NCI-H345 (cell line): ENCODE measurements around the gene EIF4B.
A peak's percentile ranks its signal among the peaks of the same experiment; 100 is the strongest.
"Not testable (repeated sequence)": the region's sequence is repeated elsewhere in the genome, so short reads cannot be mapped to it uniquely, and the experiment has no call there.

Source experiments
- DNase-seq: peaks from one replicate; lab custom pipeline; 2025; lab: John Stamatoyannopoulos, UW

Gene EIF4B

DNA sequence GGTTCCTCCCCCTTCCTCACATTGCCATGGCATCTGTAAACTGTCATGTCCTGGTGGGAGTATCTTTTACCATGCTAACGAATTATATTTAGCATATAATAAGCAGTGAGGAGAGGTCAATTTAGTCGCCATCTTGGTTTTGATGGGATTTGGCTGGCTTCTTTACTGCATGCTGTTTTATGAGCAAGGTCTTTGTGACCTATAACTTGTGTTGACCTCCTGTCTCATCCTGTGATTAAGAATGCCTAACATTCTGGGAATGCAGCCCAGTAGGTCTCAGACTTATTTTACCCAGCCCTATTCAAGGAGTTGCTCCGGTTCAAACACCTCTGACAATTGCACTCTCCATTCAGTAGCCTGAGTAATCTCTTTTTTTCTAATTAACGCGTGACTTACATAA lies 2.1 kb upstream of the EIF4B start:
- no peak for DNase-seq

GRCh38 chr12:53004582-53004981 lies 1.7 kb upstream of the EIF4B start:
- no peak for DNase-seq

DNA sequence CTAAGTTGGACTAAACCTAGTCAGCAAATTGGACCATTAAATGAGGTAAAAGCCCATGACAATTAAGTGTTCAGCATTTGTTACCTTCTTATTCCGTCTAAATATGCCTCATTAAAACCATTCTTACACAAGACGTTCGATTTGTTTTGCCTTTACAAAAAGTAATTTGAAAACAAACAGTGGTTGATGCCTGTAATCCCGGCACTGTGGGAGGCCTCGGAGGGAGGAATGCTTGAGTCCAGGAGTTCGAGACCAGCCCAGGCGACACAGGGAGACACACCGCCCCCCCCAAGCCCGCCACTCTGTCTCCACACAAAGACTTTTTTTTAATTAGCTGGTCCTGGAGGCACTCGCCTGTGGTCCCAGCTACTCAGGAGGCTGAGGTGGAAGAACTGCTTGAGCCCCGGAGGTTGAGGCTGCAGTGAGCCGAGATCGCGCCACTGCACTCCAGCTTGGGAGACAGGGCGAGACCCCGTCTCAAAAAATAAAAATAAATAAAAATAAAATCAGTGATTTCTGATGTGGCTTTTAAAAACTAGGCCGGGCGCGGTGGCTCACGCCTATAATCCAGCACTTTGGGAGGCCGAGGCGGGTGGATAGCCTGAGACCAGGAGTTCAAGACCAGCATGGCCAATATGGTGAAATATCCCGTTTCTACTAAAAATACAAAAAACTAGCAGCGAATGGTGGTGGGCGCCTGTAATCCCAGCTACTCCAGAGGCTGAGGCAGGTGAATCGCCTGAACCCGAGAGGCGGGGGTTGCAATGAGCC lies 856 bp upstream of the EIF4B start:
- DNase-seq: no peak

DNA sequence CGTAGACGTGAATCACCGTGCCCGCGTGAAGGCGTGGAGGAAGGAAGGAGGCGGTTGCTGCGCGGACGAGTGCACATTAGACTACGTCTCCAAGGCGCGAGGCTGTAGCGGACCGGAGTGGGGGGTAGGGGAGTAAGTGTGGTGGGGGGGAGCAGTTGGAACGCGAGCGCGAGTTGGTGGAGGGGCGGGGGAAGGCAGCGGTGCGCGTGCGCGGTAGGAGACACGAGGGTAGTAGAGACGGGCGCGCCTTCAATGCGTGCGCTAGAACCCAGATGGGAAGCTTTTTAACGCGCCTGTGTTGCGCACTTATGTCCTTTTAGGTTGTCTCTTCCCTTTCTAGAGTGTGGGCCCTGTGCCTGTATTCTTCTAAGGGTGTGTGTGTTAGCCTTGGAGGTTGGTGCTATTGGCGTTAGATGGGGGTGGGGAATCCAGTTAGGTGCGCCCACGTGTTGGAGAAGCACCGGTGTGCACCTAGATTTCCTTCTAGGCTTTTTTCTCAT lies 604 bp downstream of the EIF4B start:
- peak; percentile 72 for DNase-seq

- no peak for DNase-seq
Observed at GRCh38 chr12:53007343-53007742, 1.1 kb downstream of the EIF4B start.

- DNase-seq: not testable (repeated sequence)
Observed at GRCh38 chr12:53008760-53009159, 2.5 kb downstream of the EIF4B start.

- no peak for DNase-seq
Observed at GRCh38 chr12:53010955-53011354, 4.7 kb downstream of the EIF4B start.

GRCh38 chr12:53011889-53012288 lies 5.6 kb downstream of the EIF4B start:
- no peak for DNase-seq

GRCh38 chr12:53012928-53013327 lies 6.7 kb downstream of the EIF4B start:
- DNase-seq: no peak

GRCh38 chr12:53014709-53015108 lies 8.5 kb downstream of the EIF4B start:
- no peak for DNase-seq

DNA sequence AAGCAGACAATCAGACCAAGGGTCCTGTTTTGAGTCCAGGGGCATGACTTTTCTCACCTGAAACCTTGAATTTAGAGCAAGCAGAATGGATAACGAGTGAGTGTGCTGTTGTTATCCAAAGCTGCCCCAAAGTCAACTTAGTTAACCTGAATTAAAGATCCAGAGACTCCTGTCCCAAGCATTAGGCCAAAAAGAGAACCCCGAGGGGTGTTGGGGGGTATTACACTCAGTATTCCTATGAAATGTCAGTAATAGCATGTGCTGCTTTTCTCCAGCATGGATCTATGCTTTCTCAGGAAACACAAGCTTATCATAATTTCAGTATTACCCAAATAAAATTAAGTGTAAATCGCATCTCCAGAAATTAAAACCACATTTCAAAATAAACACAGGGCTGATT lies 19.0 kb downstream of the EIF4B start:
- DNase-seq: no peak

- DNase-seq: not testable (repeated sequence)
Observed at GRCh38 chr12:53027014-53027413, 20.8 kb downstream of the EIF4B start.

DNA sequence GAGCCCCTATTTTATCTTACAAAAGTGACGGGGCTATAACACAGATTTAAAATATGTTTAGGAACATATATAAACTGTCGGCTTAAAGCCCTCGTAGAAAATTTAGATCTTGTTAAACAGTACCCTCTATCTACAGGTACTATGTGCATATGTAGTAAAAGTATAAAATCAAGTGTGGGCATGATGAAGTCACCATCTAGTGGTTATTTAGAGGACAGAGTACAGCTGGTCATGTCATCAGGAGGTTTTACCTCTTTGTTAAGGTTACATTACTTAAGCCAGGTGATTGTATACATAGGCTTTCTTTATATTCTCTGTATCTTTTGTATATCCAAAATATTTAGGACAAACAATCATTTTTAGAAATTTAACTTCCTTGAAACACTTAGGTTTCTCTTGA lies 25.4 kb downstream of the EIF4B start:
- no peak for DNase-seq

GRCh38 chr12:53033832-53034231 lies 27.6 kb downstream of the EIF4B start:
- not testable (repeated sequence) for DNase-seq

DNA sequence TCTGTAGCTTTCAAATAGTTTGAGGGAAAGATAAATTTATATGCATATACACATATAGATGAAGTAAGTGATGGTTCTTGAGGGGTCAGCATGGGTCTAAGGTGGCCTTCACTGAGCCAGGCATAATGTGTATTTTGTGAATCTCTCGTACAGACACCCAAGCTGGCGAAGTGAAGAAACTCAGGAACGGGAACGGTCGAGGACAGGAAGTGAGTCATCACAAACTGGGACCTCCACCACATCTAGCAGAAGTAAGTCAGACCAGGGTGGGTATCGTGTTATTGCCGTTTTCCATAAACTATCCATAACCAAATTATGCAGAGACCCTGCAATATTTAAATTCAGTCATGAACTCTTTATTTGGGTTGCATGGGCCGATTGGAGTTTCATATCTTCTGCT lies 28.2 kb downstream of the EIF4B start:
- DNase-seq: no peak

DNA sequence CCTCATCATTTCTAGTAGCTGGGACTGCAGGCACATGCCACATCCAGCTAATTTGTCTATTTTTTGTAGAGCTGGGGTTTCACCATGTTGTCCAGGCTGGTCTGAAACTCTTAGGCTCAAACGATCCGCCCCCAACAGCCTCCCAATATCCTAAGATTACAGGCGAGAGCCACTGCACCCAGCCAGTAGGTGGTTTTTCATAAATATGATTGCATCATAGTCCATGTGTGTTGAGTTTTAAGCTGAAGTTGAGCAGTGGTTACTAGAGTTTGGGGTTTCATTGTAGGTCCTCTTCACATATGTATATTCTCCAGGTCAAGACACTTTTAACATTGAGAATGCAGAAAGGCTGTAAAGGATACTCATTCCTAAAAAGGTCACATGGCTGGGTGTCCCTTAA lies 30.5 kb downstream of the EIF4B start:
- DNase-seq: no peak

DNA sequence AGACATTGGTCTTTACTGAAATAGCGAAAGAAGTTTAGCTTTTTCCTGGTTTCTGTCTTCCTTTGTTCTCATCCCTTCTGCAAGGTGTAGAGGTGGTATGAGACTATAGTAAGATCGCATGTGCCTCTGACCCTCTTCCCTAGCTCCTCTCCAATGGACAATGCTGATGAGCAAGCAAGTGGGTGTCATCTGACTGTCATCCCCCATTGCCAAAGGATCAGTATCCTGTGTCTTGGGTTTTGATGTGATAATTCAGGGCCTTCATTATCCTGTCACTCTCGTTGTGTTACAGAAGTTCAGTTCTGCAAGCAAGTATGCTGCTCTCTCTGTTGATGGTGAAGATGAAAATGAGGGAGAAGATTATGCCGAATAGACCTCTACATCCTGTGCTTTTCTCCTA lies 33.6 kb downstream of the EIF4B start:
- DNase-seq: no peak

DNA sequence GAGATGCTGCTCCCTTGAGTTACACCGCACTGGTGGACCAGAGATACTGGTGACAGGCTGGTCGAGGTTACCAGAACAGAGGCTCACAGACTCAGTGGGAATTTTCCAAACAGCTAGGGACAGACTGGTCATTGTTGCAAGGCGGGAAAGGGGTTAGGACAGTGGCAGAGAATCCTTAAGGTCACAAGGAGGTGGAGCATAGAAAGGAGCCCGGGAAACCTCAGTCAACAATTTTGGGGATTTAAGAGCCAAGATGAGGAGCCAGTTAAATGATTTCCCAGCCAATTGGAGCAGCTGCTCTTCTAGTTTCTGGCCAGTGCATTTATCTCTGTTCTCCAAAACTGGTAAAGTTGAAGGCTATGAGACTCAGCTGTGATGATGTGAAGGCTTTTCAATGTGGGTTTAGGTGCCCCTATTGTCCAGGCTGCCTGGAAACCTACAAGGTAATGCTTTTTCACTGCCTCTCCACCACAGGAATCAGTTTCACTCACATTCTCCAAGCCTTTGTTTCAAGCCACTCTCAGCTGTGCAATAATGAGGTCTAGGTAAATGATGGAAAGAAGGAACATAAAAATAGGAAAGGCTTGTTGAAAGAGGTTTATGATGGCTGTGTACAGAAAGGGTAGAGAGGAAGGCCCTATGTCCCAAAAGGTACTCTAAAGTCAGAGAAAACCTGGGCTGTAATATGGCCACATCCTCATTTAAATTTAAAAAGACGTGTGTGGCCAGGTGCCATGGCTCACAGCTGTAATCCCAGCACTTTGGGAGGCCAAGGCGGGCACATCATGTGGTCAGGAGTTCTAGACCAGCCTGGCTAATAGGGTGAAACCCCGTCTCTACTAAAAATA lies 36.6 kb downstream of the EIF4B start:
- no peak for DNase-seq

DNA sequence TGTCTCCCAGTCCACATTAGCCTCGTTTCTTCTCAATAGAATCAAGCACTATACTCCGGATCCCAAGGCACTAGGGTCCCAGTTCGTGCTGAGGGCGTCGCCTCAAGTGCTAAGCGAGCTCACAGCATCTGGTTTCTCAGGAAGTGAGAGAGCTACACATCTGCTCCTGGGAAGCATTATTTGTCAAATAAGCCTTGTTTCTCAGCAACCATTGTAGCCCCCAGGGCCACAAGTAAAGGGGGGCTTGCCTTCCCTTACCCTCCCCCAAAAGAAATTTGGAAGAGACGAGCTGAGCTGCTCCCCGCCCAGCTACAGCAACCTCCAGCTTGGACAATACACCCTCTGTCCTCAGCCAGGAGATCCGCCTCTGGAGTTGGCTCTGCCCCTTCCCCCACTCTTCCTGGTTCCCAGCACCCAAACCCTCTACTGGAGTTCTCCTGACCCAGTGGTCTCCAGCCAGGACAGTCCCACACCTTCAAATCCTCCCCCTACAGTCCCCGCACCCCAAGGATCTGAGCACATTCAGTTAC lies 37.9 kb downstream of the EIF4B start:
- no peak for DNase-seq

- DNase-seq: no peak
Observed at GRCh38 chr12:53044896-53045695, 38.8 kb downstream of the EIF4B start.

- no peak for DNase-seq
Observed at GRCh38 chr12:53045696-53046045, 39.4 kb downstream of the EIF4B start.

DNA sequence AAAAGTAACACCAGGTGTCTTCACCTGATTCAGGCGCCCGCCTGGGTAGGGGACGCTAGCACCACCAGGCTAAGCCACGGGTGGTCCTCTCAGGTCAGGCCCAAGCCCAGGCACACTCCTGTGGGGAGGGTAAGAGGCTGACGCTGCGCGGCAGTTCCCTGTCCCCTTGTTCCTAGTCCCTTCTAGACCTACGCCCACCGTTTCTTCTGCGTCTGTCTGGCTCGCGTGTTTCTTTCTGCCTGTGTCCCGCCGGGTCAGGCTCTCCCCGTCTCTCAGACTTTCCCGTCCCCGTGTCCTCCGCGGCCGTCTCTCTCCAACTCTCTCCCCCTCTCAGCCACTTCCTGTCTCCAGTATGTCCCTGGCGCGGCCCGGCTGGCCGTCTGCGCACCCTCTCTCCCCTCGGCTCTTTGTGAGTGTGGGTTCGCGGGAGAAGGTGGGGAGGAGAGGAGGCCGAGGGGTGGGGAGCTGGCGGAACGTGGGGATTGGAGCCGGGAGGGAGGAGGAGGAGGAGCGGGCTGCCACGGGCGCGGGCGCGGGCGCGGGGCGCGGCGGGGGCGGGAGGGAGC lies 40.5 kb downstream of the EIF4B start:
- peak; percentile 81 for DNase-seq
